ENCODE measurements around the gene PCSK6.

- TF ChIP-seq ZFP30 (CRISPR knock-in tag; IDR thresholded peaks at IDR 0.05), result no peak
- no peak for TF ChIP-seq CSDC2 (CRISPR knock-in tag; IDR thresholded peaks at IDR 0.05)
- TF ChIP-seq GLIS3 (CRISPR knock-in tag; IDR thresholded peaks at IDR 0.05), result no peak
- TF ChIP-seq RARB (CRISPR knock-in tag; IDR thresholded peaks at IDR 0.05), result no peak
- TF ChIP-seq ZFP3 (CRISPR knock-in tag; IDR thresholded peaks at IDR 0.05), result no peak
- TF ChIP-seq PATZ1 (CRISPR knock-in tag; IDR thresholded peaks at IDR 0.05; ENCODE audit: borderline replicate concordance), result no peak
- TF ChIP-seq SNAI2 (CRISPR knock-in tag; IDR thresholded peaks at IDR 0.05), result no peak
Observed at GRCh38 chr15:101480613-101481380, 8.7 kb downstream of the PCSK6 start.

Data from SK-N-SH treated with all-trans-retinoic acid at 6 μM for 48 hours (cell line).